Common myeloid progenitor, CD34-positive (primary cell): ENCODE results near the gene ERGIC1.

Experiments used
- CTCF ChIA-PET: fragments of 350-600 bp; sonication (Branson Sonifier 250); formaldehyde crosslinking; loops from one replicate; lab custom pipeline; 2021; ENCODE audit warnings: antibody characterized with exemption; lab: Charles Lee
- POLR2A ChIA-PET: fragments of 350-600 bp; sonication (Branson Sonifier 250); formaldehyde crosslinking; loops from one replicate; lab custom pipeline; 2021; ENCODE audit warnings: antibody characterized with exemption; lab: Charles Lee
- DNase-seq, 3 donors: peaks; one replicate each; pipeline versions ENCODE4 v3.0.0 to v3.0.0-alpha.2; 2013
- H3K27ac ChIP-seq, 2 experiments: 1 replicate in 1 of 2; 2 replicates in 1 of 2; pipeline ENCODE4 v1.7.0; 2013; ENCODE audit warnings: inconsistent platforms in 2 of 2, low read length in 2 of 2, mild to moderate bottlenecking in 2 of 2, low read depth in 1 of 2, moderate library complexity in 1 of 2; ENCODE audit not compliant: severe bottlenecking in 2 of 2, insufficient read depth in 1 of 2, poor library complexity in 1 of 2
- H3K27me3 ChIP-seq, 5 experiments: replicated peaks in 2 of 5; 1 replicate in 3 of 5; 2 replicates in 2 of 5; pipeline versions ENCODE4 v1.6.1 to v1.7.0; 2013; ENCODE audit warnings: low read length in 4 of 5, mild to moderate bottlenecking in 2 of 5, moderate library complexity in 2 of 5, inconsistent platforms in 1 of 5; ENCODE audit not compliant: insufficient read depth in 5 of 5, control insufficient read depth in 4 of 5
- H3K36me3 ChIP-seq, 4 experiments: 1 replicate in 2 of 4; 2 replicates in 2 of 4; pipeline versions ENCODE4 v1.6.1 to v1.7.0; 2013; ENCODE audit warnings: low read length in 3 of 4, control low read depth in 1 of 4, mild to moderate bottlenecking in 1 of 4; ENCODE audit not compliant: control insufficient read depth in 4 of 4, insufficient read depth in 4 of 4
- H3K4me1 ChIP-seq, 4 experiments: 1 replicate in 3 of 4; 2 replicates in 1 of 4; pipeline versions ENCODE4 v1.6.1 to v1.7.1; 2013; ENCODE audit warnings: low read length in 3 of 4, mild to moderate bottlenecking in 3 of 4, control low read depth in 1 of 4, inconsistent platforms in 1 of 4, moderate library complexity in 1 of 4; ENCODE audit not compliant: control insufficient read depth in 4 of 4, insufficient read depth in 4 of 4; ENCODE audit errors: control extremely low read depth in 1 of 4
- H3K4me3 ChIP-seq, 7 experiments: 1 replicate in 4 of 7; 2 replicates in 3 of 7; pipeline versions ENCODE4 v1.5.1 to v1.7.0; 2013; ENCODE audit warnings: mild to moderate bottlenecking in 7 of 7, low read length in 6 of 7, moderate library complexity in 6 of 7, inconsistent platforms in 2 of 7, low read depth in 2 of 7, control low read depth in 1 of 7; ENCODE audit not compliant: insufficient read depth in 4 of 7, control insufficient read depth in 1 of 7; ENCODE audit errors: extremely low read depth in 1 of 7
- H3K9me3 ChIP-seq, 5 experiments: 1 replicate in 4 of 5; 2 replicates in 1 of 5; pipeline versions ENCODE4 v1.6.1 to v1.7.1; 2013; ENCODE audit warnings: low read length in 4 of 5, mild to moderate bottlenecking in 2 of 5, inconsistent platforms in 1 of 5, low read depth in 1 of 5, moderate library complexity in 1 of 5; ENCODE audit not compliant: control insufficient read depth in 4 of 5, insufficient read depth in 2 of 5; ENCODE audit errors: control extremely low read depth in 1 of 5
- WGBS: methylation state at CpG from one replicate; pipeline ENCODE4 v1.1.5; 2013; ENCODE audit not compliant: insufficient coverage; 5-methylcytosine and 5-hydroxymethylcytosine counted together

ERGIC1 gene

DNA sequence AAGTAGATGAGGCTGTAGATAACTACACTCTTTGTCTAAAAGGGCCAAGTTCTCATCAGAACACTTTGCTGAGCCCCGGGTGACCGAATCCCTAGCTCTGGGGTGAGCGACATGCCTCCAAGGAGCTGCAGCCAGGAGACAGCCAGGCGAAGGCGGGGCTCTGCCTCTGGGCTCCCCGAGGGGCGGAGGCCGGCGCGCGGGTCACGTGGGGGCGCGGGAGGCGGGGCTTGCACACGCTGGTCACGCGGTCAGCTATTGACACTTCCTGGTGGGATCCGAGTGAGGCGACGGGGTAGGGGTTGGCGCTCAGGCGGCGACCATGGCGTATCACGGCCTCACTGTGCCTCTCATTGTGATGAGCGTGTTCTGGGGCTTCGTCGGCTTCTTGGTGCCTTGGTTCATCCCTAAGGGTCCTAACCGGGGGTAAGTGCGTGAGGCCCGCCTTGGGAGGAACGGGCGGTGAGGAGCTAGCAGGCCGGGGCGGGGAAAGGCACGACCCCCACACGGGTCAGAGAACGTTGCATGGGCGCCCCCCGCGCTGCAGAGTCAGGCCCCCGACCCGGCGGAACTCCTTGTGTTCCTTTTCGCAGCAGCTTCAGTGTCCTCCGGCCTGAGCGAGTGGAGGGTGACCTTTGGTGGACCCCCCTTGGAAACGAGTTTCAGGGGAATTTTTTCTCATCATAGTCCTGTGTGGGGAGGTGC lies 149.6 kb downstream of the ERGIC1 start, which contains the start of gene ATP6V0E1:
Gene ATP6V0E1 (plus strand): TSS at position 230 of the 702 bp plus-strand sequence. CDS start 90 bp downstream, at position 320.
- peaks cover 2 to 19% (median 15%) of the 10 kb centered on the region in 4 experiments for H3K4me1 ChIP-seq
- H3K36me3 ChIP-seq: peaks cover 0 to 13% (median 8%) of the 10 kb centered on the region in 4 experiments
- no peaks in the 10 kb centered on the region for H3K27me3 ChIP-seq
- peak; percentile 92 to 95 (median 93) for DNase-seq
- under 1% methylated on average over 49 of the region's 49 CpGs for WGBS
- peak within 1 kb of the TSS; percentile 73 to 94 (median 88) for H3K4me3 ChIP-seq
- no peaks in the 10 kb centered on the region for H3K9me3 ChIP-seq
- ChIA-PET CTCF (interaction anchor here (0.7 to 3.0 kb wide), 23 partner anchors 10 to 224 kb away, joined by 3 to 11 read pairs (median 3); partner anchors contain the start of genes BNIP1 and RPL26L1), POLR2A (interaction anchor here (0.6 to 1.6 kb wide), 4 partner anchors 43 to 161 kb away, joined by 3 to 15 read pairs (median 3); partner anchors contain the start of gene BNIP1)
- H3K27ac ChIP-seq: peak within 1 kb of the TSS; percentile 74 to 94

DNA sequence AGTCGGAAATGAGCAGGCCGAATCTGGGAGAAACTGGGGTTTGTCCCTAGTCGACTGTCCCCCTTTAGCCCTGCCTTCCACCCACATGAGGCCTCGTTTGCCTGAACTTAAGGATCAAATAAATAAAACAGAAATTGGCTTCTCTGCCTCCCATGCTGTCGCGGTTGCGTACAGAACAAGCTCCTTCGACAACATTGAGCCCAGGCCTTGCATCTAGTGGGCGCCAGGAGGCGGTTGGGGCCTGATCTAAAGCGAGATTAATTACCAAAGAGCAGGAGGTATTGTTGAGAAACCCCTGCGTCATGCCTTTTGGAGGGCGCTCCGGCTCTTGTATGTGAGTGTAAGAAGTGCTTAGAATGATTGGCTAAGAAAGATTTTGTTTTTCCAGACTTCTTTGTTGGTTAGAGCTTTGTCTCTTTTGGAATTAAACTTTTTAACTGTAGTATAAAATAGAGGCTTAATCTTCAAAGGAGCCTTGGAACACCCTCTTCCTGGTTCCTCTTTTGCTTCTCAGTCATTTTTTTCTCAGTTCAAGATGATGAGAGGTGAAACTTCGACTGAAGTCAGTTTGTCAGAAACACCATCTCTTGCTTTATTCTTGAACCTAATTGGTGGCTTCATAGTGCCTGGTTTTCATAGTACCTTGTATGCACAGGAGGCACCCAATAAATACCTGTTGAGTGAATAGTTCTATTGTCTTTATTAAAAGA lies 150.3 kb downstream of the ERGIC1 start:
- Histone ChIP-seq H3K27ac (peak overlapping the region; percentile 74 to 94), H3K36me3 (peaks cover 2 to 19% (median 8%) of the 10 kb centered on the region in 4 experiments), H3K27me3 (no peaks in the 10 kb centered on the region), H3K9me3 (no peaks in the 10 kb centered on the region), H3K4me3 (peak overlapping the region; percentile 73 to 94 (median 88)), H3K4me1 (peaks cover 2 to 19% (median 15%) of the 10 kb centered on the region in 4 experiments)
- DNase-seq: peak; percentile 92 to 96 (median 95)
- WGBS: 0% methylated on average over 11 of the region's 15 CpGs
- POLR2A ChIA-PET: interaction anchor here (0.6 to 1.6 kb wide), 3 partner anchors 73 to 160 kb away, joined by 3 to 15 read pairs (median 3); partner anchors contain the start of gene BNIP1
- CTCF ChIA-PET: interaction anchor here (0.6 to 3.0 kb wide), 21 partner anchors 10 to 224 kb away, joined by 3 to 11 read pairs (median 4); partner anchors contain the start of genes BNIP1 and RPL26L1

DNA sequence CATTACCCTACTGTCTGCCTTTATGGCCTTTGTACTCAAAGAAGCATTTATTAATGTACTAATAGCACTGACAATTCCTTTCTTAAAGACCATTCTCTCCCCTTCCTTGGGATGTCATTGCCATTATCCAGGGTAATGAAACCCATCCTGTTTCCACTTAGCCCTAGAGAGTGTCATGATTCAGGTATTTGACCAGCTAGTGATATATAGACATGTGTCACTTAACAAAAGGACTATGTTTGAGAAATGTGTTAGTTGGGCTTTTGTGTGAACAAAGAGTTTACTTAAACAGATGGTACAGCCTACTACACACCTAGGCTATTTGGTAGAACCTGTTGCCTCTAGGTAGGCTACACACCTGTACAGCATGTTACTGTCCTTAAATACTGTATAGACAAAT lies 151.5 kb downstream of the ERGIC1 start:
- no peak overlapping the region for H3K27ac ChIP-seq
- peaks cover 2 to 24% (median 8%) of the 10 kb centered on the region in 4 experiments for H3K36me3 ChIP-seq
- POLR2A ChIA-PET: no interaction called here
- DNase-seq: no peak
- peak overlapping the region in 3 of 7 experiments; percentile 24 to 41 (median 25) for H3K4me3 ChIP-seq
- no peaks in the 10 kb centered on the region for H3K9me3 ChIP-seq
- CTCF ChIA-PET: interaction anchor here (1.4 to 2.0 kb wide), 5 partner anchors 10 to 72 kb away, joined by 4 to 7 read pairs (median 4); no protein-coding TSS in a partner anchor
- peaks cover 2 to 19% (median 15%) of the 10 kb centered on the region in 4 experiments for H3K4me1 ChIP-seq
- no peaks in the 10 kb centered on the region for H3K27me3 ChIP-seq

DNA sequence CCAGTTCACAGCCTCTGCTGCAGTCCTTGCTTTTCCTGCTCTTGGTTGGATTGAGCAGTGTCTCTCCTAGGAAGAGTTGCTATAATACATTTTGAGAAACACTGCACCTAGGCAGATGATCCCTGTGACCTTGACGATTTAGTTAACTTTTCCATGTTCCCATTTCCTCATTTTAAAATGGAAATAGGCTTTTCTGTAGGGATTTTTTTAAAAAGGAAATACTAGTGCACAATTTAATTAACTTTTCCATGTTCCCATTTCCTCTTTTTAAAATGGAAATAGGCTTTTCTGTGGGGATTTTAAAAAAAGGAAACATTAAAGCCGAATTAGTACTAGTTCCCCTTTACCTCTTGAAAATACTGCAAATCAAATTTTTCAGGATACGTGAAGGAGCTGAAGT lies 154.2 kb downstream of the ERGIC1 start:
- no peaks in the 10 kb centered on the region for H3K9me3 ChIP-seq
- peaks cover 2 to 18% (median 14%) of the 10 kb centered on the region in 4 experiments for H3K4me1 ChIP-seq
- H3K36me3 ChIP-seq: peaks cover 3 to 42% (median 14%) of the 10 kb centered on the region in 4 experiments
- CTCF ChIA-PET: no interaction called here
- POLR2A ChIA-PET: no interaction called here
- no peak for DNase-seq
- no peaks in the 10 kb centered on the region for H3K27me3 ChIP-seq
- 67% methylated on average over 1 of the region's 3 CpGs for WGBS
- no peak overlapping the region for H3K4me3 ChIP-seq
- no peak overlapping the region for H3K27ac ChIP-seq

DNA sequence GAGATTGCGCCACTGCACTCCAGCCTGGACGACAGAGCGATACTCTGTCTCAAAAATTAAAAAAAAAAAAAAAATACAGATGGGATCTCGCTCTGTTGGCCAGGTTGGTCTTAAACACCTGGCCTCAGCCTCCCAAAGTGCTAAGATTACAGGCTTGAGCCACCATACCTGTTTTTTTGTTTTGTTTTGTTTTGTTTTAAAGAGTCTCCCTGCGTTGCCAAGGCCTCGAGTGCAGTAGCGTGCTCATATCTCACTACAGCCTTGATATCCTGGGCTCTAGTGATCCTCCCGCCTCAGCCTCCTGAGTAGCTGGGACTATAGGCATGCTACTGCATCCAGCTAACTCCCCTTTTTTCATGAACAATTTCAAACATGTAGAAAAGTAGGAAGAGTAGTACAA lies 156.7 kb downstream of the ERGIC1 start:
- POLR2A ChIA-PET: no interaction called here
- DNase-seq: no peak

DNA sequence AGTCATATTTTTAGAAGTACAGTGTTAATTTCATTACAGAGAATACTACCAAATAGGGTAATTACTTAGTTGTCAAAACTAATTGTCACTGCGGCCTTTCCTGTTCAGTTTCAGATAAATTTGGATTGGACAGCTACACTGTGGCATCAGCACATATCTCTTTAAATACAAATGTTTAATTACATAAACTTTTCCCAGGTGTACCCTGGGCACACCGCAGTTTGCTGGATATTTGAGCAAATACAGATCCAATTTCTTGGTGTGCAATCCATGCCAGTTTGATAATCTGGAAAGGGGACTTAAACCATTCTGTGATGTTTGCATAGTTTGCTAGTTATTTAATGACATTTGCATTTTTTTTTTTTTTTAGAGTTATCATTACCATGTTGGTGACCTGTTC lies 160.4 kb downstream of the ERGIC1 start:
- WGBS: 100% methylated on average over 2 of the region's 2 CpGs

More for the DNA sequence above, 156.7 kb downstream of the ERGIC1 start:
- Histone ChIP-seq H3K4me1 (peaks cover 0 to 2% (median 0%) of the 10 kb centered on the region in 4 experiments), H3K36me3 (peaks cover 11 to 63% (median 25%) of the 10 kb centered on the region in 4 experiments), H3K9me3 (no peaks in the 10 kb centered on the region), H3K27ac (no peak overlapping the region), H3K27me3 (no peaks in the 10 kb centered on the region), H3K4me3 (no peak overlapping the region)
- 100% methylated on average over 4 of the region's 8 CpGs for WGBS
- CTCF ChIA-PET: interaction anchor here (1.2 kb wide), 1 partner anchor 9 kb away, joined by 4 read pairs; no protein-coding TSS in a partner anchor

More for the DNA sequence above, 160.4 kb downstream of the ERGIC1 start:
- Histone ChIP-seq H3K27ac (no peak overlapping the region), H3K27me3 (no peaks in the 10 kb centered on the region), H3K9me3 (no peaks in the 10 kb centered on the region), H3K4me3 (no peak overlapping the region), H3K4me1 (no peaks in the 10 kb centered on the region), H3K36me3 (peaks cover 9 to 55% (median 26%) of the 10 kb centered on the region in 4 experiments)
- DNase-seq: no peak
- CTCF ChIA-PET: interaction anchor here (0.9 to 2.5 kb wide), 5 partner anchors 8 to 39 kb away, joined by 3 to 10 read pairs (median 6); partner anchors contain the start of gene ATP6V0E1
- POLR2A ChIA-PET: no interaction called here
